Thyroid gland (tissue), 4 donors: ENCODE data around the gene BHLHE41.

Experiments used
- CTCF ChIP-seq, 6 experiments: fragments of 200-600 bp in 3 of 6; fragments of 450-650 bp in 3 of 6; sonication (generic) in 3 of 6; IDR thresholded peaks; one replicate each; pipeline ENCODE4 v1.5.1; 2016 to 2019; ENCODE audit warnings: antibody characterized with exemption in 6 of 6, mild to moderate bottlenecking in 2 of 6, inconsistent platforms in 1 of 6, moderate library complexity in 1 of 6
- POLR2A ChIP-seq, 2 donors: fragments of 450-650 bp; IDR thresholded peaks; one replicate each; pipeline ENCODE4 v1.6.1; 2017; ENCODE audit warnings: antibody characterized with exemption in 2 of 2, mild to moderate bottlenecking in 2 of 2, moderate library complexity in 1 of 2

GRCh38 chr12:26136688-26137087 is 11.9 kb upstream of the BHLHE41 start:
- no peak for TF ChIP-seq CTCF (IDR thresholded peaks at IDR 0.05)
- no peak for TF ChIP-seq POLR2A (IDR thresholded peaks at IDR 0.05)
